ENCODE results near the gene ROGDI. TPM values are rescaled to one million over a fixed set of nuclear protein-coding genes. Genes with fewer than 3 reads are reported as not detected.

ROGDI gene
- total RNA-seq, 3 donors from 2014 or later = 6.6 to 23.3 (median 21.2) TPM

- H3K9me3 ChIP-seq = no peaks in the 10 kb centered on the region
- TF ChIP-seq POLR2A (IDR thresholded peaks at IDR 0.05) (no peak), POLR2AphosphoS5 (IDR thresholded peaks at IDR 0.05) (no peak)
- no peak overlapping the region for H3K27ac ChIP-seq
- H3K36me3 ChIP-seq = peaks cover 11% of the 10 kb centered on the region
- intact Hi-C loops (cut with DNase I; ENCODE audit: low total_unique reads) = no loop called here
- no peaks in the 10 kb centered on the region for H3K4me1 ChIP-seq
- no peak overlapping the region for H3K4me3 ChIP-seq
- no peaks in the 10 kb centered on the region for H3K27me3 ChIP-seq
- no peak for DNase-seq (ENCODE audit: low spot score in 2 of 2)
Measured at GRCh38 chr16:4752351-4753100, 49.9 kb downstream of the ROGDI start.

DNA sequence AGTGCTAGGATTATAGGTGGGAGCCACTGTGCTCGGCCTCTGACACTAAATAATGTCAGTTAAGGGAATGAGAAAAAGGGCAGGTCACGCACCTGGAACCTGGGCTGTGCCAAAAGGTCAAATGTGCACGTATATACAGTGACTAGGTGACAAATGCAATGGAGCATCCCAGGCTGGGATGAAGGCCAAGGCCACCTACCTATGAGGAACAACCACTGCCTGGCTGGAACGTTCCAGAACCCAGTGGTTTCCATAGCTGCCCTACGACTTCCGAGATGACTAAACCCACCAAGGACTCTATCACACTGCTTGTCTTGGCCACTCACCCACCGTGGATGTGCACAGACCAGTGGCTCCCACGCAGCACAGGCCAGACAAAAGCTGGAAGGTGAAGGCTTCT is 51.5 kb downstream of the ROGDI start:
- intact Hi-C loops (cut with DNase I; ENCODE audit: low total_unique reads) = no loop called here
- no peak overlapping the region for H3K4me3 ChIP-seq
- H3K27me3 ChIP-seq = no peaks in the 10 kb centered on the region
- no peaks in the 10 kb centered on the region for H3K9me3 ChIP-seq
- TF ChIP-seq POLR2A (IDR thresholded peaks at IDR 0.05) = no peak
- TF ChIP-seq CTCF (IDR thresholded peaks at IDR 0.05) = no peak
- no peak for TF ChIP-seq POLR2AphosphoS5 (IDR thresholded peaks at IDR 0.05)
- no peaks in the 10 kb centered on the region for H3K4me1 ChIP-seq
- H3K27ac ChIP-seq = no peak overlapping the region
- peaks cover 11% of the 10 kb centered on the region for H3K36me3 ChIP-seq
- no peak for DNase-seq (ENCODE audit: low spot score in 2 of 2)

DNA sequence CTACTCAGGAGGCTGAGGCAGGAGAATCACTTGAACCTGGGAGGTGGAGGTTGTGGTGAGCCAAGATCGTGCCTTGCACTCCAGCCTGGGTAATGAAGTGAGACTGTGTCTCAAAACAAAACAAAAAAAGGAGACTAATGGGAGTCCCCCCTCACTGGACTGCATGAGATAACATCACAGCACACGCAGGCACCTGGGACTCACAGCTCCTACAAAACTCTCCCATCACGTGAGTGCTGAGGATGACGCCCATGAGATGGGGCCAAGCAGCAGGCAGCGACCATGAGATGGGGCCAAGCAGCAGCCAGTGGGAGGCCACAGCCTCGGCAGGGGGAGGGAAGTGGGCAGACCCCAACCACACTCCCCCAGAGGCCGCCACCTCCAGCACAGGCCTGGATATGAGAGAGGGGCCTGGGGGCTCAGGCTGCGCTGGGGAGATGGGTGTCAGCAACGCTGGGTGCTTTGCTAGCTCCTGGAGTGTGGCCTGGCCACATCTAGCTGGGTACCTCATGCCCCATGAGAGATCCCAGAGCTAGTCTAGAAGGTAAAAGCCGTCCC is 52.7 kb downstream of the ROGDI start:
- intact Hi-C loops (cut with DNase I; ENCODE audit: low total_unique reads) = no loop called here
- TF ChIP-seq POLR2A (IDR thresholded peaks at IDR 0.05) (no peak), CTCF (IDR thresholded peaks at IDR 0.05) (no peak), POLR2AphosphoS5 (IDR thresholded peaks at IDR 0.05) (no peak)
- no peaks in the 10 kb centered on the region for H3K9me3 ChIP-seq
- no peak for DNase-seq (ENCODE audit: low spot score in 2 of 2)
- H3K4me1 ChIP-seq = no peaks in the 10 kb centered on the region
- no peak overlapping the region for H3K27ac ChIP-seq
- no peaks in the 10 kb centered on the region for H3K27me3 ChIP-seq
- H3K36me3 ChIP-seq = peaks cover 11% of the 10 kb centered on the region
- no peak overlapping the region for H3K4me3 ChIP-seq

GRCh38 chr16:4748682-4749411 is 53.6 kb downstream of the ROGDI start:
- Histone ChIP-seq H3K4me3 (no peak overlapping the region), H3K27me3 (no peaks in the 10 kb centered on the region), H3K36me3 (peaks cover 11% of the 10 kb centered on the region), H3K4me1 (no peaks in the 10 kb centered on the region), H3K9me3 (no peaks in the 10 kb centered on the region), H3K27ac (no peak overlapping the region)
- no peak for TF ChIP-seq POLR2A (IDR thresholded peaks at IDR 0.05)
- no peak for TF ChIP-seq CTCF (IDR thresholded peaks at IDR 0.05)
- no peak for TF ChIP-seq POLR2AphosphoS5 (IDR thresholded peaks at IDR 0.05)
- intact Hi-C loops (cut with DNase I; ENCODE audit: low total_unique reads) = no loop called here
- DNase-seq (ENCODE audit: low spot score in 2 of 2) = no peak

GRCh38 chr16:4747906-4748681 is 54.3 kb downstream of the ROGDI start:
- H3K4me1 ChIP-seq = no peaks in the 10 kb centered on the region
- no peaks in the 10 kb centered on the region for H3K27me3 ChIP-seq
- H3K36me3 ChIP-seq = peaks cover 11% of the 10 kb centered on the region
- no peaks in the 10 kb centered on the region for H3K9me3 ChIP-seq
- DNase-seq (ENCODE audit: low spot score in 2 of 2) = no peak
- H3K4me3 ChIP-seq = no peak overlapping the region
- TF ChIP-seq POLR2A (IDR thresholded peaks at IDR 0.05) = no peak
- TF ChIP-seq POLR2AphosphoS5 (IDR thresholded peaks at IDR 0.05) = no peak
- no peak for TF ChIP-seq CTCF (IDR thresholded peaks at IDR 0.05)
- intact Hi-C loops (cut with DNase I; ENCODE audit: low total_unique reads) = no loop called here
- no peak overlapping the region for H3K27ac ChIP-seq
